ENCODE data around the gene SCP2D1.
"Not testable (repeated sequence)": the region's sequence is repeated elsewhere in the genome, so short reads cannot be mapped to it uniquely, and the experiment has no call there.

SCP2D1 gene

DNA sequence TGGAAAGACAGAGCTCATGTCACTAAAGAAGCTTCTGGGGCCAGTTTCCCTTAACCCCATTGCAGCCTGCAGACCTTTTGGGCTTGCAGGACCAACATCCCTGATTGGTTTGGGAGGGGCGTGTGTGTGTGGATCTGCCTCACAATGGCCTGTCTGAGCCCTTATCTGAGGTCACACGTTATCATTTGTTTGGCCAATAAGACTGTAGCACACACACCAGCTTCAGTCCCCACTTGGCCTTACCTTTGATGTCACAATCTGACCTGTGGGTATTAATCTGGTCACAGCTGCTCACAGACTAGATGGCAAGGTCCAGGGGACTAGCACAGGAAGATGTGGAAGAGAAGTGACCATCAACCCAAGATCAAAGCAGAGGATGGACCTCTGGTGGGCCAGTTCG is at the start of gene SCP2D1:
Gene SCP2D1 (plus strand): TSS at position 301 of the 400 bp plus-strand sequence. CDS start 33 bp downstream, at position 334.
- no peak for DNase-seq

DNA sequence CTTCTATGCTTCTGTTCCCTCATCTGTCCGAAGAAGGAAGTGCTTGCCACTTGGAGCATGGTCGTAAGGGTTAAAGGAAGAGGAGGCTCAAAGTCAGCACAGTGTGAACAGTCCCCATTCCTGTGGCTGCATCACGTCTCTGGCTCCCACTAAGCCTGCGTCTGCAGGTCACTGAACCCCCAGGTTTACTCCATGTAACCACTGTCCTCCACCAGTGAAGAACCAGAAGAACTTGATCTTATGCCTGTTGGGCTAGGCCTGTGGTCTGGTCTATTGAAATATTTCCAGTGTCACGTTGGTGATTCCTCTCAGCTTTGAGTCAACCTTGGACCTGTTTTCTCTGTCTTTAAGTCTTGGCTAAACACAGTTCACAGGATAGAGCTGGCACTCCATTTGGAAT is 45.9 kb upstream of the SCP2D1 start:
- DNase-seq = no peak

DNA sequence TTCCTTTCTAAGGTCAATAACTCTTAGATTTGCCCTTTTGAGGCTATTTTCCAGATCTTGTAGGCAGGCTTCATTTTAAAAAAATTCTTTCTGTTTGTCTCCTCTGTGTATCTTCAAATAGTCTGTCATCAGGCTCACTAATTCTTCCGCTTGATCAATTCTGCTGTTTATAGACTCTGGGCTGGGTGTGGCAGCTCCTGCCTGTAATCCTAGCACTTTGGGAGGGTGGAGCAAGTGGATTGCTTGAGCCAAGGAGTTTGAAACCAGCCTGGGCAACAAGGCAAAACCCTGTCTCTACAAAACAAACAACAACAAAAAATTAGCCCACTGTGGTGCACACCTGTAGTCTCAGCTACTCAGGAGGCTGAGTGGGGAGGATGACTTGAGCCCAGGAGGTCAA is 40.0 kb upstream of the SCP2D1 start:
- no peak for DNase-seq

DNA sequence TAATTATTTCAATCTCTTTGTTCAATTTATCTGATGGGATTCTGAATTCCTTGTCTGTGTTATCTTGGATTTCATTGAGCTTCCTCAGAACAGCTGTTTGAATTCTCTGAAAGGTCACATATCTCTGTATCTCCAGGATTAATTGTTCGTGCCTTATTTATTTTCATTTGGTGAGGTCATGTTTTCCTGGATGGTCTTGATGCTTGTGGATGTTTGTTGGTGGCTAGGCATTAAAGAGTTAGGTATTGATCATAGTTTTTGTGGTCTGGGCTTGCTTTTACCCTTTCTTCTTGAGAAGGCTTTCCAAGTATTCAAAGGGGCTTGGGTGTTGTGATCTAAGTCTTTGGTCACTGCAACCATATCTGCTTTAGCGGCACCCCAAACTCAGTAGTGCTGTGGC is 39.4 kb upstream of the SCP2D1 start:
- DNase-seq = no peak

DNA sequence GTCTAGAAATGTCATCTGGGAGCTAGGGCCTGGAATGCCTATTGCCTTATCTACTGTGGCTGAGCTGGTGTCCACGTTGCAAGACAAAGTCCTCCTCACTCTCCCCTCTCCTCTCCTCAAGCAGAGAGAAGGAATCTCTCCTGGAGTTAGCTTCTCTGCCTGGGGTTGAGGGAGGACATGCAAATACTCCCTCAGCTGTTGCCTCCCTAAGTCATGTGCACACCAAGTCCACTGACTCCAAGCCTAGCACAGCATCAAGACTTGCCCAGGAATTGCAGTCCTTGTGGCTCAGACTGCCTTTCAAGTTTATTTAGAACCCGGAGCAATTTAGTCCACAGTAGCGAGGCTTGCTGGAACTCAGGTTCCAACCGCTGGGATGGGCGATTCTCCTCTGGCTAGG is 38.0 kb upstream of the SCP2D1 start:
- DNase-seq = no peak

DNA sequence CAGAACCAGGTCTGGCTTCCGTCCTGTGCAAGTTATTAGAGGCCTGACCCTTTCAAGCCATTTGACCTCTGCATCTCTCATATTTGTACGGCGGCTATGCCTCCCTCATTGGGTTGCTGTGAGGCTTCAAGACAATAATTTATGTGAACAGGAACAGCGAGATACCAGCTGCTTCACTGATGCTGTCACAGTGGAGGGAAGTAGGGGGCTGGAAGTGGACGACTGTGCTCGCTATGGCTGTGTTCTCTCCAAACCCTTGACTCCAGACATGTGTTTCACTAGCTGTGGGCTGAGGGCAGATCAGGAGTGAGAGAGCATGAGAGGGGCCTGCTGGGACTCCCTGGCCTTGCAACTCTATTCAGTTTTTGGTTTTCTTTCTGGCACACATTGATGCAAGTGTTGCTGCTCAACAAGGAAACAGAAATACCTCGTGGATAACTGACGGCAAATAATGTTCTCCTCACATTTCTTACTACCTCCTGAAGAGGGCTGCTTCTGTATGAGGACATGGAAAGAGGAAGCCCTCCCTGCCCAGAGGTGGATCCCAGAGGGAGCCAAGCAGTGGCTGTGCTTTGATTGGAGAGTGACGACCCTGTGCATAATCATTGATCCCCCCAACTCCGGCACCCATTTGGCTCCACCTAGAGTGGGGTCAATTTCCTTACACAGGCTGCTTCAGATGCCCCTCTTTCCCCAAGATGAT is 34.7 kb upstream of the SCP2D1 start:
- no peak for DNase-seq

DNA sequence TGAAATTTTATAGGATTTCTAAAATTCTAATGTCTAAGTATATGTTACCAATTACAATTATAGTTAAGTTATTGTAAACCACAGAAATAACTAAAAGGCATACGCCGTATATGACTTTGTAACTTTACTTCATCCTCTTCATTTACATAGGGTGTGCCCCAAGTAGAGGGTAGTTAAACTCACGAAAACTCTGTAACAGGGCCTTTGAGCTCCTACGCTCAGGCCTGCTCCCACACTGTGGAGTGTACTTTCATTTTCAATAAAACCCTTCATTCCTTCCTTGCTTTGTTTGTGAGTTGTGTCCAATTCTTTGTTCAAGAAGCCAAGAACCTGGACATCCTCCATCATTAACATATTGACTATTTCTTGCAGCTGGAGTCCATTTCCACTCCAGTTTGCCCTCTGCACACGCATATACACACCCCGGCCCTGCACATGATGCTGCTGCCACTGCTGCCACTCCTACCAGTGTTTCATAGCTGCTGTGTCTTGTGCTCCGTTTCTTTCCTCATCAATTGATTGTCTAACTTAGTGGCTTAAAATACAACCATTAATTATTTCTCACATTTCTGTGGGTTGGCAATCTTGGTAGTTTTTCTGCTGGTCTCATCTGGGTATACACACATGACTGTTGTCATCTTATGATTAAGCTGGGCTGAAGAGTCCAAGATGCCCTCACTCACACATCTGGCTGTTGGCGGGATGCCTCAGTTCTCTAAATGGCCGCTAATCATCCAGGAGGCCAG is 33.0 kb upstream of the SCP2D1 start:
- DNase-seq = no peak

DNA sequence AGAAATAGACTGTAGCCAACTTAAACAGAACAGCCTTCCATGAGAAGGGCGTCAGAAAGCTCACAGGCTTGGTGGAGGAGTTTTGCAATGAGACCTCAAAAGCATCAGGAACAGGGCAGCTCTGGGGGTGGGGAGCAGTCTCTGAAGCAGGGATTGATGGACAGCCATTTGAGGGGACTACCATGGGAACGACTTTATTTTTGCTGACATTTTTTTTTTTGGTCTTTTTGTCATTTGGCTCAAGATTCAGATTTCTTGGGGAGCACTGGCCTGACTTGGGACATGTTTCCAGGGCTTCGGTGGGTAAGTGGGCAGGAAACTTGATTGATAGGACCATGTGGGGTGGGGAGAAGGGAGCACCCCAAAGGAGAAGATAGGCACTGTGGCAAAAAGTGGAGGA is 32.1 kb upstream of the SCP2D1 start:
- no peak for DNase-seq

DNA sequence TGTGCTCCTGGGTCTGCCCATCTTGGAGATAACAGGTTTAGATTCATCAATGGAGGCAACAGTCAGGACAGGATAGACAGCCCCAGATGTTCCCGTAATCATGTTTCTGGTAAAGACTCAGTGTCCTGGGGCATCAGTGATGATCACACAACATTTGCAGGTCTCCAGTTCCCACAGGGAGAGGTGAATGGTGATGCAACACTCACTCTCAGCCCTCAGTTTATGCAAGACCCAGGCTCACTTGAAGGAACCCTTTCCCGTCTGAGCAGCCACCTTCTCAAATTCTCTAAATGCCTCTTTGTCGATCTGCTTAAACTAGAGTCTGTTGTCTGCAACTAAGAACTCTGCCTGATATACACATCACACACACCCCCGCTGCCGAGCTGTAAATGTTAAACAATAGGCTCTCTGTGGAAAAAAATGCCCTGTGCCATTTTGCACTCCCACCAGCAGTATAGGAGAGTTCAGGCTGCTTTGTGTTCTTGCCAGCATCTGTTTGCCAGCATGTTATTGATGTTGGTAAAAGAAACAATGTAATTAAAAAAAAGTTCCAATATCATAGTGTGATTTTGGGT is 30.1 kb upstream of the SCP2D1 start:
- no peak for DNase-seq

DNA sequence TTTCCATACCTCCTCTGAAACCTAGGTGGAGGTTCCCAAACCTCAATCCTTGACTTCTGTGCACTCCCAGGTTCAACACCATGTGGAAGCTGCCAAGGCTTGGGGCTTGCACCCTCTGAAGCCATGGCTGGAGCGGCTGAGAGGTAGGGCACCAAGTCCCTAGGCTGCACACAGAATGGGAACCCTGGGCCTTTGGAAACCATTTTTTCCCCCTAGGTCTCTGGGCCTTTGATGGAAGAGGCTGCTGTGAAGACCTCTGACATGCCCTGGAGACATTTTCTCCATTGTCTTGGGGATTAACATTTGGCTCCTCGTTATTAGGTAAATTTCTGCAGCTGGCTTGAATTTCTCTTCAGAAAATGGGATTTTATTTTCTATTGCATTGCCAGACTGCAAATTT is 26.5 kb upstream of the SCP2D1 start:
- DNase-seq = not testable (repeated sequence)

DNA sequence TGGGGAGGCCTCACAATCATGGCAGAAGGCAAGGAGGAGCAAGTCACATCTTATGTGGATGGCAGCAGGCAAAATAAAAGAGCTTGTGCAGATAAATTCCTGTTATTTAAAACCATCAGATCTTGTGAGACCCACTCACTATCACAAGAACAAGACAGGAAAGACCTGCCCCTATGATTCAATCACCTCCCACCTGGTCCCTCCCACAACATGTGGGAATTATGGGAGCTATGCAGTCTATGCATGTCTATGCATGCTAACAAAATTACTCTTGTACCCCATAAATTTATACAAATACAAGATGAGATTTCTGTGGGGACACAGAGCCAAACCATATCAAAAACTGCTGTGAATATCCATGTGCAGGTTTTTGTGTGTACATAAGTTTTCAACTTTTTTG is 25.6 kb upstream of the SCP2D1 start:
- DNase-seq = no peak

DNA sequence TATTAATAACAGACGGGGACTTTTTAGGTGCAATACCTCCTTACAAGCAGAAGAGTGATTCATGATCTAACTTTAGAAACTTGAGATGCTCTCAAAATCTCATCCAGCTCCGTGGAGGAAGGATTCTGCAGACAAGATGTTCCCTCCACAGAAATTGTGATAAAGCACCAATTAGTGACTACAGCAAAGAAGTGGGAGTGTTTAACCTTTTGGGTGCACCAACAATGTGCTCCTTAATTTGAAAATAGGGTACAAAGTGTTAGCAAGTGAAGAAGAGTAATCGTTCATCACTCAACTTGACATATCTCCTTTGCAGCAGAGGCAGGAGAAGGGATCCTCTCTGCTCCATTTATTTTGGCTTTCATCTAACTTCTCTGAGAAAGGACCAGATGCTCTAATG is 22.8 kb upstream of the SCP2D1 start:
- DNase-seq = no peak

DNA sequence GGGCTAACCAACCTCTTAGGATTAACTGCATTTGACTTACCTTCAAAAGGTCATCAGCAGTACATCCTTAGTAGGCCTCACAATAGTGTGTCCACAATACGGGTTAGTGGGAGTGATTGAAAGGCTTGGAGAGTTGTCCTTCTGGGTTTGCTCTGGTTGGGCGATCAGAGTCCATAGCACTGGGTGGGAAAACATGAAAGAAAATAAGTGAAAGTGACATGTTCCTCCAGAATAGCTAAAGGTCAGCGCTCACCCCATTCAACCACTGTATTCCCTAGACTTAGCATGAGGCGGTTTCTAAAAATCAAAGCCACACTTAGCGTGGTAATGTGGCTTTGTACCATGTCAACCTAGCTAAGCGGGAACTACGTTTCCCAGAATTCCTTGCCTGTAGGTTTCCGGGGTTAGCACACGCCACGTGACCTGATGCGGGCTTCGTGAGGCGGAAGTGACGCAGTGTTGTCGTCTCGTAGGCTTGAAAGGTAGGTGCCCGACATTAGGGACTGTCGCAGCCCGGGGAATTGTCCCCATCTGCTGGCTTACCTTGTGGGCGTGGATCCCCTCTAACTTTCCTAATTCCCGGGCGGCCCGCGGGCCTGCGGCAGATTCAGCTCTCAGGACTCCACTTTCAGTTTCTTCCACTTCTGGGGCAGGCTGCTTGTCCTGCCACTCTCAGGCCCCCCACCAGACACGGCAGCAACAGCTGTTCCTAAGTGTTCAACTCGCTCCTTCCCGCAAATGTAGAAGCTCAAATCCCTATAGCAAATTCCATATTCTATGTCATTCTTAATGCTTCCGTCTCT is 19.8 kb upstream of the SCP2D1 start:
- DNase-seq = peak; percentile 93 to 94

DNA sequence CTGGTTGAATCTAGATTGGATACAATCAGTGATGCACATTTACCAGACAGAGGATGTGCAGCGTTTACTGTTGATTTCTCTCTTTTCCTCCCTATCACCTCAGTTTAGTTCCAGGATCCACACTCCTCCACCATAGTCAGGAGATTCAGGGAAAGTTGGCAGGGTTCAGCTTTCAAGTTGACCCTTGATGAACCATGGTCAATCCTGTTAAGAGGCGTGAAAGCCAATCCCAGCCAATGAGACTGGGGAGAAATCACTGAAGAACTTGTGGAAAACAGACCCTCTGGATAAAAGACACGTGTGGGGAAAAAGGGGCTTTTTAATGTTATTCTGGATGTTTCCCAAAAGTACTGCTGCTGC is 19.2 kb upstream of the SCP2D1 start:
- no peak for DNase-seq

DNA sequence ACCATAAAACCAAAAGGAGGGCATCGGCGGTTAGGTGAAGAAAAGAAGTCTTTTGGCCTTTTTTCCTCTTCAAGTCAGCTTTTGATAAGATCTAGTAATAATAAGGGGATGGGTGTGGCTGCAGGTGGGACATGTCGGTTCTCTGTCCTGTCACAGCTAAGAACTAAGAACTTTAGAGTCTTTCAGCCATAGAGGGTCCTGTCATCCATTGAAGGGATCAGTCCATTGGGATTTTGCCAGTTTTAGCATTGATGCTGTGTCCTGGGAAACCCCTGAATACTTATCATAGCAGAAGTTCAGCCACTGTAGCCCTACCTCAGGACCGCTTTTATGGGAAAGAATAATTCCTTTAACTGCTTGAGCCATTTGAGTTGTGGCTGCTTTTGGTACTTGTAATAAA is 18.2 kb upstream of the SCP2D1 start:
- DNase-seq = no peak

DNA sequence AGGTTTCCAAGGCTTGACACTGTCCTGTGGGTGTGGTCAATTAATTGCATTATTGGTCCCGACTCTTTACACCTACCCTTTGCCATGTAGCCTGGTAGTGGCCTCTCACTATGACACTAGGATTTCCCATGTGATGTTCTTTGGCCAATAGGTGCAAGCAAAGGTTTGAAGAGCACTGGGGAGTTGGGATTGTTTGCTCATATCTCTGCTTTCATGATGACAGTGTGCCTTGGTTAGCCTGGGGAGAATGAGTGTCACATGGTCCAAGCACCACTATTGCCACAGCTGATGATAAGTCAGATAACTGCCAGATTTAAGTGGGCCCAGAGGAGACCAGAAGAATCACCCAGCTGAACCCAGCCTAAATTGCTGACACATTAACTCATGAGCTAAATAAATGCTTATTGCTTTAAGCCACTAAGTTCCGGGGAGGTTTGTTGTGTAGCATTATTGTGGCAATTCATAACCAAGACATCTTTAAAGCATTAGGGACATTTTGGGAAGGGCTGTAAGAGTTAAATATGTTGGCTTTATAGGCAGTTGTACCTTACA is 17.2 kb upstream of the SCP2D1 start:
- DNase-seq = no peak

DNA sequence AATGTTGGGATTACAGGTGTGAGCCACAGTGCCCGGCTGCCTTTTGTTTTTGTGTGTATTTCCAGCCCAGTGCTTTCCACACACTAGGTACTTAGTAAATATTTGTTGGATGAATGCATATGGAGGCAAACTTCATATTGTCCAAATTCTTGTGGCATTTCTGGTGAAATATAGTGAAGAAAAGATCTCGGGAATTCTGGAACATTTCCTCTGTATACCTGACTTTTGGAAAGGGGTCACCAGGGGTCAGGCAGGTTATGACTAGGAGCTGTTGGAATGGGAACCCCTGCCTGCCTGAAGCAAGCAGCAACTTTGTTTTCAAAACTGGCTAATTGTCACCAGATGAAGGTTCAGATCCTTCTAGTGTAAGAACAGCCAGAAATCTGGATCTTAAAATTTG is 12.1 kb upstream of the SCP2D1 start:
- DNase-seq = no peak

DNA sequence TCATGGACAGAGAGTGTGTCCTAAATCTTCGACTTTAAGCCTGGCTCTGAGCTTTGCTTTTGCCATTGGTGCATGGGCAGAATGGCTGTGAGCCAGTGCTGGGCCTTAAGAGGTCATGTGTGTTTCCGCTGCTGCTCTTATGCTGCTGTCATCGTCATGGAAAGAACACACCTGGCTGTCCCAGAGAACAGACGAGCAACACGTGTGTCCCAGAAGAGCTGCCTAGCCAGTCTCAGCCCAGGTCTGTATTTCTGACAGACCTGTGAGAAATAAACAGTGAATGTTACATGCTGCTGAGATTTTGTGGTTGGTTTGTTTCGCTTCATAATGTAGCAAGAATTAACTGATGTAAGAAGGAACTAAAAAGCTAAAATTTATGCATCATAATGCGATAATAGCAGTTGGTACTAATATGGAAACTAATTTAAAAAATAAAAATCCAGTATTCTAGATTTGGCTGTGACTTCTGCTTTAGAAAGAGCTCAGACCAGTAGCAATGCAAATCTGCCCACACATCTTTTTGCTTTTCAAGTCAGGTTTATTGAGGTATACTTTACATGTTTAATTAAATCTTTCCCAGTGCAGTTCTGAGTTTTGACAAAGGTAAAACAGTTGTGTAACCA is 11.5 kb upstream of the SCP2D1 start:
- no peak for DNase-seq

DNA sequence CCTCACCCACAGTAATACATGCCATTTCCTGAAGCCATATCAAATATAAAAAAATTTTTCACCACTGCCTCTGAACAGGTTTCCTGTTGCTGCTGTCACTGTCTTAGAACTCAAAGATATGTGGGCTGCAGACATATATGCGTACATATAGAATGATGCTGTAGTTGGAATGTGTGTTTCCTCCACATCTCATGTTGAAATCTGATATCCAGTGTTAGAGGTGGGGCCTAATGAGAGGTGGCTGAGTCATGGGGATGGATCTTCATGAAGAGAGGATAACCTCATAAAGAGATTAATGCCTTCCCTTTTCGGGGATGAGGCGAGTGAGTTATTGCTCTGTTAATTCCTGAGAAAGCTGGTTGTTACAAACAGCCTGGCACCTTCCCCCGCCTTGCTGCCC is 7.7 kb upstream of the SCP2D1 start:
- no peak for DNase-seq

DNA sequence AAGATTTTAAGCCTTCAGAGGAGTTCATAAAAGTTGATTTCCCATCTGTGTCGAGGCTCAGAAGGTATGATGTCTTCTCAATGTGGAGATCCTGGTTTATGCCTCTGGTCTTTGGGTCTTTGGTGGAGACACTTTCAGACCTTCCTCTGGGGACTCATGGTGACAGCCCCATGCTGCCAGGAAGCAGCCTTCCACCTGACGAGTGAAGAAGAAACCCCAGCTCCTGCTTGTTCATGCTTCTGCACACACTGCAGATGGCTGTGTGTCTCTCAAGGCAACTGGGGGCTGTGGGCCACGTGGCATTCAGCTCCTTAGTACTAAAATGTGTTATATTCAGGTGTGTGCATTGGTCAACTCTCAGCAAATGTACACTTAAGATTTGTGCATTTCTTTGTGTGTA is 4.9 kb upstream of the SCP2D1 start:
- no peak for DNase-seq

DNA sequence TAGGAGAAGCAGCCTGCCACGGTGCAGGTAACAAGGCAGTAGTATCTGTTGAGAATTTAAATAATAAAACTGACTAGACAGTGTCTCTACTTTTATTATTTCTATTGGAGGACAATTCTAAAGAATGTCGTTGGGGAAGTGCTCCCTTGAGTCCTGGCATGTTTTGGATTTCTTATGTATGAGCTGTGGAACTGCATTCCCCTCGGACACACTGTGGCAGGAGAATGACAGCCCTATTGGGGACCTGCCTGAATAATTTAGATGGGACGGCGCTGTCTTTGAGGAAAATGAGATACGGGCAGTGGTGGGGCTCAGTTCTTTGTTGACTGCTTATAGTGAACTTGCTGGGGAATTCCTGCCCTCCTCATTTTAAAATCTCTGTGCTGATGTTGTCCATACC is 2.4 kb upstream of the SCP2D1 start:
- no peak for DNase-seq

DNA sequence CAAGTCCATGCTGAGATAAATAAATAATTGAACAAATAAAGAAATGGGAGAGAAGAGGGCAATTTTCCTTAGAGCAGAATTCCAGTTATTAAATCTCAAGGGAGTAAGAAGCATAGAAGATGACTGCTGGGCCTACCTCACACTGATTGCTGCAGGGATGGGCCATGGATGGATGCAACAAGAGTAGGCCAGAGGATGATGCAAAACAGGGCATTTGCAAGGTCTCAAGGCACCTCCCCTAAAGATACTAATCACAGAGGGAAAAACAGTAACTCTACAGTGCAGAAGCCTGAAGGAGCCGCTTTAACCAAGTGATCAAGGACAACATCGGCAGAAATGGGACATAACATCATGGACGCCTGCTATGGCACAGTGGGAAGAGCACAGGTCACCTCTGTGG is 1.7 kb upstream of the SCP2D1 start:
- DNase-seq = no peak

Measured in CD4-positive, alpha-beta T cell treated with Interleukin-4 for 1 hour (primary cell).